ENCODE results near the gene AUTS2.

Gene AUTS2

DNA sequence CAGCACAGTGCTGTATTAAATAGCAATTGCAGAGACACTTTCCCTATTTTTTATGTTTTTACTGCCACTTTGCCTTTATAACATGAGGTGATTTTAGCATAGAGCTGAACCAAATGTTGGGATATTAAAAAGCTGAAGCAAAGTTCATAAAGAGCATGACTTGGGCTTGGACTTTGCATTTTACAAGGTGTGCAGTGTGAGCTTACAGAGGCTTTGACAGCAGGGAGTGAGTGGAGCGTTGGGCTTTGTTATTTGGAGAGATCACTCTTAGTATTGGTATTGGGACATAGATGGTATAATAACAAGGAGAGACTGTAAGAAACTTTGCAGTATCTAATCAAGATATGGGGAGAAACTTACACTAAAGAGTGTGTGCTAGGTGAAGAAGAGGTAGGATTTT is 449.1 kb downstream of the AUTS2 start:
- no peak for DNase-seq

DNA sequence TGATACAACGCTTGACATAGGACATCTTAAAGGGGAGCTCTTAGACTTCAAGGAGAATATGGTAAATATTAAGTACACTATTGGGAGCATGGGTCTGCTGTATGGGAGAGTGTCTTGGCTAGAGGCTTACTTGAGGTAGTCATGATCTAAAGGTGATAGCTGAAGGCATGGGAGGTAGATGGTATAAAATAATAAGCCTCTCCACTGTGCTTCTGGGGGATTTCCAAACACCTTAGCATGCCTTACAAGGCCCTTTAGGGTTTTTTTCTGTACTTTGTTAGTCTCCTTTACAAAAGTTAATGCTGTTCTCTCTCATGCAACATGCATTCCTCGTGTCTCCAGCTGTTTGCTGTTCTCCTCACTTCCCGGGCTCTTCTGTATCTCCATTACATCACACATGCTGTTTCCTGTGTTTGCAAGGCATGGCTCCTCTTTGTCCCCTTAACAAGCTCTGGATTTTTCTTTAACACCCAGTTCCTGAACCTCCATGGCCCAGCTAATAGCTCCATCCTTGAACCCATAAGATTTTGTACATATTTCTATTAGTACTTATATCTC is 449.7 kb downstream of the AUTS2 start:
- DNase-seq = no peak

DNA sequence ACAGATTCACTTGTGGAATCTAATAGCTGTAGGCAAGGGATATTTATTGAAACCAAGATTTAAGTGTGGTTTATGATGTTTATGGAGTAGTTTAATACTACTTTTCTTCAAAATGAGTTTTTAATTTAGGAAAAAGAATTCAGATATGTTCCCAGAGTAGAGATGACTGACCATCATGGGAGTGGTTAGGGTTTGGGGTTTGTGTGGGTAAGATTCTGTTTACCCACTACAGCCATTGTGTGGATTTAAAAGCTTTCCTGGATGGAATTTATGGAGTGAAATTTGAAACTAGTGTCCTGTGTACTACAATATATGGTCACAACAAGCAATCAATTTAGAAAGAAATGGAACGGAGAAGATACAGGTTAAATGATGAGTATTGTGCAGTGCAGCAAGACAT is 453.5 kb downstream of the AUTS2 start:
- no peak for DNase-seq

DNA sequence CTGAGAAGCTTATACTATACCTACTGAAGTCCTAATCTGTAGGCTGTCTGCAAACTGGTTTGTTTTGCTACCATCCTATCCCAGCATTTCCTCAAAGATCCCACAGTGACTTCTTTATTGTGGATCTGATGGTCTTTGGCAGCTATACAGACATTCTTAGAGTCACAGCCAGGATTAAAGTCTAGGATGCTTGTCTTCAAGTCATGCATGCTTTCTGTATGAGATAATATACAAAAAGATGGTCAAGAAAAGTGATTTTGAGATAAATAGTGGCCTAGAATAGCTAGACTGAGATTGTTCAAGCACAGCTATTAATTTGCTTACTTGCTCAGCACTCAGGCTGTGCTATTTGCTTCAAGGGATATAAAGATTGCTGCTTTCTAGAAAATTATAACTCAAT is 454.4 kb downstream of the AUTS2 start:
- DNase-seq = no peak

DNA sequence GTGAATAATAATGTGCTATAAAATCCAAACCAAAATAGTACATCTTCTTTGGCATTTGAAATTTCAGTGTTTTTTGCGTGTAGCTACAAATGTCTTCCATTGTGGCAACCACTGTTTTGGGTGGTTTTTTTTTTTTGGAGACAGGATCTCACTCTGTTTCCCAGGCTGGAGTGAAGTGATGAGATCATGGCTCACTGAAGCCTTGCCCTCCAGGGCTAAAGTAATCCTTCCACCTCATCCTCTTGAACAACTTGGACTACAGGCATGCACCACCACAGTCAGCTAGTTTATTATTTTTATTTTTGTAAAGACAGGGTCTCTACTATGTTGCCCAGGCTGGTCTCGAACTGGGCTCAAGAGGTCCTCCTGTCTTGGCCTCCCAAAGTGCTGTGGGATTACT is 455.1 kb downstream of the AUTS2 start:
- no peak for DNase-seq

DNA sequence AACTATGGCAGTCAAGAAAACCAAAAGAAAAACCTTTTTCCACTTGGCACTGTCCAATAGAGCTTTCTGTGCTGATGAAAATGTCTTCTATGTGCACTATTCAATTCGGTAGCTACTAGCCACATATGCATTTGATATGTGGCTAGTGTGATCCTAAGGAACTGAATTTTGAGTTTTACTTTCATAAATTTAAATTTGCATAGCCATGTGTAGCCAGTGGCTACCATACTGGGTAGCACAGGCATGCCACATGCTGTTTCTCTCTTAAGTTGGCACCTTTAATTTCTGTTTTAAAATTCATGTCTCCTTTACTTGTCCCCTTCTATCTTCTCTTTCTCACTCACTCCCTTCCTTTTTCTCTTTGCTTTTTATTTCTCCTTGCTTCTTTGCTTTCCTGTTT is 455.7 kb downstream of the AUTS2 start:
- no peak for DNase-seq

DNA sequence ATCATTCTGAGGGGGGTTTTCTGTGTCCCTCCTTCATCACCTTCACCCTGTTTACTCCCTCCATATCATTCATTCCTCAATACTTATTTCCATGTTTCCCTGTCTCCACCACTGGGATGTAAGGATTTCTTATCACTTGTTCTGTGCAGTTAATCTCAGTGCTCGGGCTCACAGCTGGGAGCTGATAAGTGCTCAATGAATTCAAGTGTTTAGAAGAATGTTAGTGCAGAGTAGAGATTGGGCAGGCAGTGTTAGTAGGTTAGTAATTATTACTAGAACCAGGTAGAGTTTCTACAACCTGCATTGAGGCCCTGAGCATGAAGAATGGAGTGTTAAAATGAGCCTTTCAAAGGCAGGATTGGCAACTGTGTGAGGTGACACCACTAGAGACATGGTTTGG is 458.1 kb downstream of the AUTS2 start:
- DNase-seq = no peak

DNA sequence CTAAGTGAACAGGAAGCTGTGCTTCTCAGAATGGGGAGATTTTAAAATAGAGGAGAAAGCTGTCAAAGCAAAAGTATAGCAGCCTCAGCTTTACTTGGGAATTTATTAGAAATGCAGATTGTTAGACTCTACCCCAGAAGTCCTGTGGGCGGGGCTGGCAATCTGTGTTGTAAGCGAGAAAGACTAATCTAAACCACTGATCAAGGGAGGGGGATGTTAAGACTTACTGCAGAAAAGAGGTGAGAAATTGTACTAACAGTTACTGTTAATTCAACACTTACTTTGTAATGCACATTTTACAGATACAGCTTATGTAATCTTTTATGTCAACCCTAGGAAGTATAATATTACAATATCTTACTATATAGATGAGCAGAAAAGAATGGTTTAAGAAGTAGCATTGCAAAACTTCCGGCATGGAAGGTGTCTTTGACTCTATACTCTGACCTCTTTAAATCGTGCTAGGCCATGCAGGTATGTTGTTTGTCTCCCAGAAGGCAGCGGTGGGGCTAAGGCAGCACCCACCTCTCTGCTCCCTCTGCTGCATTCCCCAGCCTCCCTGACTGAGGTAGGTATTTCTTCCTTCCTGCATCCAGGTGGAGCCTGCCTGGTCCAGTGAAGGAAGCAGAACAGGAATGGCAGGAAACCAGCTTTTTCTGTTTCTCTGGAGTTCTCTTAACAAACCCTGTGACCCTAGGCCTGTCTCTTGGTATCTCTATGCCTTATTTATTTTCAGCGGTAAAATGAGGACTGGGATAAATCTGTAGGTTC is 462.2 kb downstream of the AUTS2 start:
- DNase-seq = no peak

DNA sequence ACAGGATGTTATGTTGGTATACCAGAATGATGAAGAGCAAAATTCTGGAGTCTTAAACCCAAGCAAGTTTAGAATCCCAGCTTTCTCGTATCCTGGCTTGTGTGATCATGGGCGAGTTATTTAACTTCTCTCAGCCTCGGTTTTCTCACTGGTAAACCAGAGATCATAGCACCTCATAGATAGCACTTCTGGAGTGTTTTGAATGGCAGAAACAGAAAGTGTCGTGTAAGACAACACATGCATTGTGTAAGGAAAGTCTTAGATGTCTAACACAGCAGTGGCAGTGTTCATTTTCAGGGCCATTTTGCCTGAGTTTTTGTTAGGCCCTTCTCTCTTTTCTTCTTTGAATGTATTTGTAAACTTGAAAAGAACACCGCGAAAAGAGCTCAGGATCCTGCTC is 465.1 kb downstream of the AUTS2 start:
- no peak for DNase-seq

DNA sequence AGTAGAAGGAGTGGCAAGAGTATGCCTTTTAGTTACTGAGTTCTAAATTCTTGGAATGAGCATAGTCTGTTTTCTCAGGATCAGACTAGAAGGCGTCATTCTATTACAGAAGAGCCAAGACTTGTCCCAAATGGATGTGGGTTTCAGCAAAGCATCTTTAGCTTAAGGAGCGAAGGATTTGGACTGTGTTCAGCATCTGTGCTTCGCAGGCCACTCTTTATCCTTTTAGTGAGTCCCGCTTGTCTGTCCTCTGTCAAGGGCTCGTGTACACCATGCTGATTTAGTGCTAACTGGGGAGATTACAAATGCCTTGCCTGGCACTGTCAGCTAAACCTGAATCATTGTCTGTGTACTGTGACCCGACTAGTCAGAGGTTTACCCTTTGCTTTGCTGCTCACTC is 465.7 kb downstream of the AUTS2 start:
- no peak for DNase-seq

DNA sequence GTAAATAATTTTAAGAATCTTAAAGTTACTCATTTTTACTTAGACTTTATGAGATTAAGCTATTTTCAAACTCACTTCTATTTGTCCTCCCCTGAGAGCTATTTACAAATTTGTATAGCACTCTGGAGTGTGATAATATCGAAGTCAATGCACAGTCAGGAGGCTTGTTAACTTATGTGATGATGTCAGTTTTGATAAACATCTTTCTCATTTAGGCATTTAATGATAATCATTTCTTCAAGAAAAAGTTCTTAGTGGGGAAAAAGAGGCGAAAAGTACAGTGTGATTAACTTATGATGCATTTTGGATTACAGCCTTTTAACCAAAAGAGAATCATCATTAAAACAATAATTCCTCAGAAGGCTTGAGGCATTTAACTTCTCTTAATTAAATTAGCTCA is 468.6 kb downstream of the AUTS2 start:
- DNase-seq = no peak

DNA sequence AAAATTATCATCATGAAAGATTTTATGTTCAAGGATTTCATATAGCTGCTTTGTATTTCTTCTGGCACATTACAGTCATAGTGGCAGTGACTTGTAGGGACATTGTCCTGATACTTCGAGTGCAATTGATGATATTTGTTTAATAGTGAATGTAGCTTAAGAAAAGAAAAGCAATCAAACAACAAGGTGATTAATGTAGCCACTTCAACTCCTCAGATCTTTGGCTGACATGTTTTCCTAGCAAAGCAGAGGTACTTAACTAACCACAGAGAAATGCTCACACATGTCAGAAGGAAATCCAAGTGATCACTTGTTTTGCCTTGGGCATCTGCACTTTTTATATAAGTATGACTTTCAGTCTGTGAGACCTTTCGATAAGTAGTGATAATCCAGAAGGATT is 470.3 kb downstream of the AUTS2 start:
- no peak for DNase-seq

DNA sequence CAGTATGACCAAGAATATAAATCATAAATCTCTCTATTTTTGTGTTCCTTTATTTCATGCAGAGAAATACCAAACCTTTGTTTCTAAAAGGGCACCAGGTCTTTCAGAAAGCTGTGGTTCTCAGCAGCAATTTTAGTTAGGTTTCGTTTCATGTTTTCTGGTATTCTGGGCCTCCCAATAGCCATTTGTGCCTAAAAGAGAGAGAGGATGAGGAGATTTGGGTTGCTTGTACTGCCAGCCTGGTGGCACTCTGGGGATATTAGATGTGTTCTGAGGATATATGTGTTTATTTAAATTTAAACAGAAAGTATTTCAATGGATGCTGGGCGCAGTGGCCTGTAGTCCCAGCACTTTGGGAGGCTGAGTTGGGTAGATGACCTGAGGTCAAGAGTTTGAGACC is 471.7 kb downstream of the AUTS2 start:
- no peak for DNase-seq

DNA sequence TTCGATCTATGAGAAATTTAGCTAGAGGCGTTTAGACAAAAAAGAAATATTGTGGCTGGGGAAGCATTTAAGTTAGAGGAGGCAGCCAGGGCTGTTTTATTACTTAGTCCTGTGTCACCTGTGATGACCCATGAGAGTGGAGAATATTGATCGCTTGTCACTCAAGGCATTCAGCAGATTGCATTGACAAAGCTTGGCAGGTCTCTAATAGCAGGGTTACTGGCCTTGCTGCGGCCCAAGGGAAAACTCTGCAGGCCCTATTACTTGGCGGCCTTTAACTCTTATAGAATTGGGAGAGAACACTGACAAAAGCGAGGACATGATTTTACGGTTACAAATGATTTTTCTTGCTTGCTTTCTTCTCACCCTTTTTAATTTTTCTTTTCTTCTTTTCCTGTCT is 473.5 kb downstream of the AUTS2 start:
- no peak for DNase-seq

DNA sequence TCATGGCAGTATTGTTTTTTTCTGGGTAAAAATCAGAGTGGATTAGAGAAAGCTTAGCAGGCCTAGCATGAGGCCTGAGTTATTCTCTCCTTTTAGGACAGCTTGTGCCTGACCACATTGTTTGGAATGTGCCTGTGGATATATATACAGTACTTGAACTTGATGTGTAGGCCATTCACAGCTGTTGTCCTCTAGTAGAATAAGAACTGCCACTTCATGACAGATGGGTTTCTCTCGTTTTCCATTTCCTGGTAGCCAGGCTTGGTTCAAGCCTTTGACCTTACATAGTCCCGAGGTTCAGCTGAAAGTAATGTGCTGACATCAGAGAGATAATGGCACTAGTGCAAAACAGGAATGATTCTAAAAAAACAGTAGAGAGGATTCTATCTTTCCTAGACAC is 473.9 kb downstream of the AUTS2 start:
- DNase-seq = no peak

DNA sequence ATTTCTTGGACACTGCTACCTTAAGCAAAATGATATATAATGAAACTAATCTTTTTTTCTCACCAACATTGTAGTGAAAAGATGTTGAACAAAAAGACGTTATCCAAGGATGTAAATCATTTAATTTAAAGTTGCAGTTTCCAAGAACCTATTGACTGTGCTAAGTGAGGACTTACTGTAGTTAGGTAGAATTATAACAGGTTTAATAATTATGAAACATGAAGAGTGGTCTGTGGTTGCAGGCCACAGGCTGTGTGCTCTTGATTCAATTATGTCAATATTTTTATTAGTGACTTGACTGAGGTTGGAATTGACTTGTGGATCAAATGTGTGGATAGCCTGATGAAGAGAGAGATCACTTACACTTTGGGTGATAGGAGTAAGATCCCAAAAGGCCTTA is 478.1 kb downstream of the AUTS2 start:
- no peak for DNase-seq

DNA sequence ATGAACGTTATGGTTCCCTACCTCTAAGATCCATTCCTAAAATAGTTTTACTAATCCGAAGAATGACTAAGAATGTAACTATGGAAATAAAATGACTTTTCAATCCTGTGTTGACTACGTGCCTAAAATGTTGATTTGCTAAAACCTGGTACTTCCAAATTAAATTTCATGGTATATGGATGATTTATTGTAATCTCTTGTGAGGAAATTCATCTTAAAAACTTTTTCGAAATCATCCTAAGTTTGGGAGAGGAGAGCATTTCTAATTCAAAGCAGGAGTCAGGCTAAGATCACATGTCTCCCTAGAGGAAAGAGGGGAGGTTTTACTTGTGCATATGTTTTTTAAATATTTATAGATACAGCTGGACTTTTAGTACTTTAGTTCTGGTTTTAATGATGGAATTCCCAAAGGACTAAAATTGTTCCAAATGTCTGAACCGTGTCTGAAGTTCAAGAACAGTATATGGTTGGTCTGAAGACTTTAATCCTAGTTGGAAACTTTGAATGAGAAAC is 483.9 kb downstream of the AUTS2 start:
- DNase-seq = no peak

DNA sequence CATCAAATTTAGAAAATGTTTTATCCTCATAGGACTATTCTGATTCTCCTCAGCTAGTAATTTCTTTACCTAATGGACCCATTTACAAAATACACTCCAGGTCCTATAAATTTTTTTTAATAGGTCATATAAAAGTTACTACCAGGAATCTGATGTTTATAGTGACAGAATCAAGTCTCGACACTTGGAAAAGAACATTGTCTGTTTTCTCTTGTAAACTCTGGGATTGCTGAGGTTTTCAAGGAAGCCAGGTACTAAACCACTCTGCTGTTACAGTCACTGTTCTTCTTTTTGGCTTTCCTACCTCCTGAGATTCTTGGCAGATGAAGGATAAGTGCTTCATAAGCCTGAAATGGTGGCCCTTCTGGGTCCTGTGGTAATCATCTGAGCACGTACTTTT is 493.1 kb downstream of the AUTS2 start:
- DNase-seq = no peak

DNA sequence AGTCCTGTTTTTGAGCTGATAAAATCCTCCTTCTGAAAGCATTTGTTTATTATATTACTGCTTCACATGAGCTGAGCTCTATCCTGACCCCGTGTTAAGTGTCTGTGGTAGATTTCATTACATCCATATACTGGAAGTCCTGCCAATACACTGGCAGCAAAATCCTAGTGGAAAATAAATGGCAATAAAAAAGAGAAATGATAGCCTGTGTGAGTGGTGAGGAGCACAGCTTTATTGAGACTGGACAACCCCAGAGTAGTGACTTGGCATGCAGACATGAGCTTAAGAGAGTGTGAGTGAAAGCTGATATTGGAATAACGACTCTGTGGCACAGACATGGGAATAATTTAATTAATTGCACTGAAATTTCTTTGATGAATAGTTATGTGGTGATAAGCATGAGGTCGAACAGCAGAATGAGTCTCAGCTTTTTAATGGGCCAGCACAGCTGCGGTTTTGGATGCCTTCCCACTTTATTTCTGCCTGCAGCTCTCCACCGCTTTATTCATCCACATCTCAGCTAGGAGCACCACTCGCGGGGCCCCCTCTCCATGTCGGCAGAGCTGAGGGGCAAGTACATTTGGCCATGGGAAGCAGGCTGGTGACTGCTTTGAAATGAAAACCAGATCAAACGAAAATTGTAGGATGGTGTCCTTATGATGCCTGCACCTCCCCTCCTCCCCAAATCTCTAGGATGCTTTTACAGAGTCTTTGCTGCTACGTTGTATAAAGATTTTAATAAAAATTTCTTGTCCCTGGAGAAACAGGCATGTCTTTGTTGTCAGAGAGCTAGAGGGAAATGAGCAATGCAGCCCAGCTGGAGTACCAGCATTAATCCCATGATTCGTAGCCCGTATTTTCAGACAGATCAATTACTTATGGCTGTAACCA is 494.3 kb downstream of the AUTS2 start:
- DNase-seq = no peak

DNA sequence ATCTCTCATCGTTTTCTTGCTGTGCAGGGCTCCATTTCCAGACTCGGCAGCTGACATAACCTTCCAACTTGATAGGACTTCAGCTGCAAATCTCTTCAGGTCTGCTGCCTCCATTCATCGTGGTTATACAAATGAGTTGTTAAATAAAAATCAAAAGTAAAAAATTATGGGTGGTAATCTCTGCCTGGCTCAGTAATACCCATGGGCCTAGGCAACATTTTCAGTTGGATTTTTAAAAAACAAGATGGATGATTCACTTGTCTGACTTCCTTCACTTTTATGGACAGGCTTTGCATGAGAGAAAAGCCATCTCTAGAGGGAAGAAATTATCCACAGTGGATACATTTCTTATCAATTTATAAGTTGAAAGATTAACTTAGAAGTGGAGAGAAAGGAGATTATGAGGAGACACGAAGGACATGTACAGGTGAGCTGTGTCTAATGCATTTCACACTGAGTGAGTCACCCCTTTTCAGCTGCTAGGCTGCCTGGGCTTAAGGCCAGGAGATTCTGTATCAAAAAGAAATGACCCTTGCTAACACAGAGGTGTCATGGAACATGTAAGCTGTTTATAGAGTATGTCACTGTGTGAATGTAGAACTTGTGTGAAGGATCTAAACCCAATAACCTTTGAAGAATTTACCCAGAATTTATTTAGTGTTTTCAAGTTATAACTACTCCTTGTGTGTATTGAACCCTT is 495.1 kb downstream of the AUTS2 start:
- no peak for DNase-seq

DNA sequence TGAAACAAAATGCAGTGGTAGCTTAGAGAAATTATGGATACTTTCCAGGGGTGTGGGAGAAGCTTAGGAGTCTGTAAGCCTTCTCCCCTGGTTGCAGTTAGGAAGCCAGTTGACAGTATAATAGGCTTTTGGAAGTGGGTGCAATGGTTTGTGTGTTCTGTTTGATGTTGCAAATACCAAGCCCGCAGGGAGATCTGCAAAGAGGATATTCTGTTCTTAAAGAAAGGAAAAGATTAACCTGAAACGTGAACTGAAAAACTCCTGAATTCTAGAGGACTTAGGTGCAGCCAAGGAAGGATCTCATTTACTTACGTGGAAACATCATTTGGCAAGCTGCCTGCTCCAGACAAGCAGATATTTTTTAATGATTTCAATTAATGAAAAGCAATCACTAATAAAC is 496.6 kb downstream of the AUTS2 start:
- no peak for DNase-seq

DNA sequence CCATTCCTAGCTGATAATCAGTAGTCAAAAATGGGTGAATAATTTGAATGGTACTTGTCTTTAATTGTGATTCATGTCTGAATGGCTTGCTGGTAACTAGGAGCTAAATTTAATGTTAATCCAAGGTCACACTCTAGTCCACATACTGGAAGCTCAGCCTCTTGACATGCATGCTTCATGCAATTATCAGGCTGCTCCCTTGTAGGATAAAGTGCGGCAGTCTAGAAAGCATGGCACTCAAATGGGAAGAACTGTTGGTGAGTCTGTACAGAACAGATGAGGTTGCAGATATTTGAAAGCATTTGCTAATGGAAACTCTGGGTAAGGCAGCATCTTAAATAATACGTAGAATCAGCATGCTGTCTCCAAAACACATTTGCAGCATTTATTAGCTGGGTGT is 499.4 kb downstream of the AUTS2 start:
- DNase-seq = no peak

DNA sequence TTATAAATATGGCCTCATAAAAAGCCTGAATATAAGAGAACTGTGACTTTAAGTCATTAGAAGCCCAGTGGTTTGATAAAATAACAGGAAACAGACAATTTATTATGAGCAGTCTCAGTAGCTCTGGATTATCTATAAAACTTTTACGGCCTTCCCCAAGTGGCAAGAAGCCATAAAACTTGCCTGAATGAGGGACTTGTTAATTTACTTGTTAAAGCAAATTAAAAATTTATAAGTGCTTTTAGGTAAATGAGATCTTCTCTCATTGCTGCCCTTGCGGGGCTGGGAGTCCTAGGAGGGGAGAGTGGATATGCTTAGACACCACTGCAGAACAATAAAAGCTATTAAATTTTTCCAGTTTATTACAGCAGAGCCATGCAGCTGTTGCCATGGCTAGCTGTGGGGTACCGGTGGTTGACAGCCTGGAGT is 499.9 kb downstream of the AUTS2 start:
- no peak for DNase-seq

All from activated CD8-positive, alpha-beta memory T cell treated with anti-CD3 and anti-CD28 coated beads, Interleukin-2, amount 50 U/mL, for 48 hours (primary cell).